A549 (cell line): ENCODE data around the gene AQP7. TPM values are rescaled to one million over a fixed set of nuclear protein-coding genes. Genes with fewer than 3 reads are reported as not detected.
"Not testable (repeated sequence)": the region's sequence is repeated elsewhere in the genome, so short reads cannot be mapped to it uniquely, and the experiment has no call there.

Source experiments
- ATAC-seq, 2 experiments: fragments of 200-7000 bp in 1 of 2; fragments of >200 bp in 1 of 2; cut with Nextera tagmentation in 1 of 2; cut with Tn5 transposase in 1 of 2; 3 replicates each; pipeline versions ENCODE4 v1.8.0 to v1.9.1; 2018 to 2020; ENCODE audit warnings: mild to moderate bottlenecking in 1 of 2, moderate library complexity in 1 of 2
- CTCF ChIA-PET: fragments of 300-600 bp; sonication (Branson Sonifier 250); formaldehyde crosslinking; extraction: SDS; loops from one replicate; lab custom pipeline; 2021; ENCODE audit warnings: antibody characterized with exemption, inconsistent platforms; lab: Yijun Ruan, JAX
- POLR2A ChIA-PET: fragments of 350-600 bp; formaldehyde crosslinking; extraction: SDS; loops from one replicate; lab custom pipeline; 2021; ENCODE audit warnings: antibody characterized with exemption, inconsistent platforms; lab: Yijun Ruan, JAX
- DNase-seq, 2 experiments: peaks; one replicate each; pipeline versions ENCODE4 v3.0.0 to v3.0.0-alpha.2; 2011 to 2016; ENCODE audit warnings: low read depth in 1 of 2, low spot score in 1 of 2
- FAIRE-seq: peaks from 2 replicates; lab custom pipeline; 2011; peaks lifted over from hg19 to GRCh38; lab: Jason Lieb, UNC
- H3K27ac ChIP-seq, 2 experiments: fragments of >200 bp; sonication (Bioruptor Twin); formaldehyde crosslinking; 3 replicates each; pipeline ENCODE4 v1.5.1; 2016 to 2017
- H3K4me1 ChIP-seq: fragments of >200 bp; sonication (Bioruptor Twin); formaldehyde crosslinking; 3 replicates; pipeline ENCODE4 v1.6.1; 2016
- H3K4me2 ChIP-seq: fragments of >200 bp; sonication (Bioruptor Twin); formaldehyde crosslinking; 3 replicates; pipeline ENCODE4 v1.6.1; 2016
- H3K4me3 ChIP-seq: fragments of >200 bp; sonication (Bioruptor Twin); formaldehyde crosslinking; 3 replicates; pipeline ENCODE4 v1.5.1; 2016
- H3K9me3 ChIP-seq: fragments of >200 bp; sonication (Bioruptor Twin); formaldehyde crosslinking; 3 replicates; pipeline ENCODE4 v1.6.1; 2016
- BCL3 ChIP-seq: fragments of >200 bp; sonication (Bioruptor Twin); formaldehyde crosslinking; IDR thresholded peaks from 3 replicates; pipeline ENCODE4 v1.6.1; 2016
- BHLHE40 ChIP-seq: IDR thresholded peaks from 2 replicates; pipeline ENCODE4 v1.6.1; 2012; ENCODE audit warnings: low read depth, low read length, inconsistent platforms
- CBX2 ChIP-seq: fragments of 200-600 bp; sonication (generic); IDR thresholded peaks from 2 replicates; pipeline ENCODE4 v1.6.1; 2016; ENCODE audit warnings: low read depth, mild to moderate bottlenecking, borderline replicate concordance
- CTCF ChIP-seq: fragments of >200 bp; sonication (Bioruptor Twin); formaldehyde crosslinking; IDR thresholded peaks from 3 replicates; pipeline ENCODE4 v1.5.1; 2016
- EHMT2 ChIP-seq: fragments of 200-600 bp; sonication (generic); IDR thresholded peaks from 2 replicates; pipeline ENCODE4 v1.6.1; 2016; ENCODE audit warnings: antibody characterized with exemption, low read depth, mild to moderate bottlenecking, moderate library complexity
- FOSL2 ChIP-seq, 2 experiments: fragments of 450-650 bp in 1 of 2; fragments of >200 bp in 1 of 2; sonication (Bioruptor Twin) in 1 of 2; formaldehyde crosslinking; IDR thresholded peaks; 2 replicates each; pipeline versions ENCODE4 v1.5.0 to v1.6.1; 2016 to 2020; ENCODE audit warnings: mild to moderate bottlenecking in 1 of 2, moderate library complexity in 1 of 2
- HOXA7 ChIP-seq: fragments of 250-450 bp; sonication (Bioruptor Pico); IDR thresholded peaks from 2 replicates; pipeline ENCODE4 v1.5.0; 2020; ENCODE audit warnings: mild to moderate bottlenecking, moderate library complexity
- NFE2L2 ChIP-seq: fragments of 150-350 bp; conservative IDR thresholded peaks from 2 replicates; pipeline ENCODE4 v1.6.1; 2014; ENCODE audit warnings: low read length
- NPAS2 ChIP-seq: fragments of 250-450 bp; sonication (Bioruptor Pico); IDR thresholded peaks from 2 replicates; pipeline ENCODE4 v1.8.0; 2022; ENCODE audit warnings: mild to moderate bottlenecking, moderate library complexity, borderline replicate concordance
- POLR2A ChIP-seq: IDR thresholded peaks from 2 replicates; pipeline ENCODE4 v1.6.1; 2012; ENCODE audit warnings: mild to moderate bottlenecking, low read length
- POLR2AphosphoS2 ChIP-seq: conservative IDR thresholded peaks from 2 replicates; pipeline ENCODE4 v1.6.1; 2012; ENCODE audit warnings: low read length, improper control_type of control experiment, inconsistent platforms
- REST ChIP-seq: fragments of 200-600 bp; sonication (generic); IDR thresholded peaks from 2 replicates; pipeline ENCODE4 v1.6.1; 2016; ENCODE audit warnings: antibody characterized with exemption, mild to moderate bottlenecking, moderate library complexity
- RFX5 ChIP-seq: fragments of 450-650 bp; IDR thresholded peaks from 2 replicates; pipeline ENCODE4 v1.7.1; 2014; ENCODE audit warnings: antibody characterized with exemption, mild to moderate bottlenecking, moderate library complexity
- SREBF2 ChIP-seq: fragments of 450-650 bp; IDR thresholded peaks from 2 replicates; pipeline ENCODE4 v1.6.1; 2014; ENCODE audit warnings: mild to moderate bottlenecking, moderate library complexity
- TP53 ChIP-seq: fragments of 250-450 bp; sonication (Bioruptor Pico); IDR thresholded peaks from 2 replicates; pipeline ENCODE4 v1.5.0; 2021; ENCODE audit warnings: mild to moderate bottlenecking, moderate library complexity
- ZFP36 ChIP-seq: fragments of 450-650 bp; IDR thresholded peaks from 2 replicates; pipeline ENCODE4 v1.6.1; 2014; ENCODE audit warnings: borderline replicate concordance; ENCODE audit not compliant: partially characterized antibody
- ZNF302 ChIP-seq: fragments of 250-450 bp; sonication (Bioruptor Pico); IDR thresholded peaks from 2 replicates; pipeline ENCODE4 v1.9.0; 2021; ENCODE audit warnings: inconsistent platforms, mild to moderate bottlenecking, moderate library complexity
- WGBS: methylation state at CpG from one replicate; pipeline ENCODE4 v1.1.6; 2017; ENCODE audit errors: missing lambda C conversion rate; 5-methylcytosine and 5-hydroxymethylcytosine counted together
- polyA minus RNA-seq: library from RNA; depleted of rRNA, polyadenylated mRNA; stranded (reverse); fragments of >200 nt; gene quantifications from 2 replicates; pipeline ENCODE4 v1.2.3, GENCODE V29; 2011; rRNA and poly(A)+ RNA removed
- polyA plus RNA-seq, 4 experiments: library from polyadenylated mRNA; depleted of rRNA in 3 of 4; stranded (reverse); fragments of >200 nt; fragmentation: RNase III in 1 of 4; extraction: RNeasy Plus Mini Kit Qiagen cat#74134 plus additional on column Dnase treatment in 1 of 4; gene quantifications; 2 replicates in 3 of 4; 3 replicates in 1 of 4; pipeline ENCODE4 v1.2.3, GENCODE V29; 2011 to 2017

The AQP7 gene
- polyA plus RNA-seq (2011; rRNA removed) (1.1 and 1.2 TPM in 2 replicates), polyA plus RNA-seq (2017; fragmentation: RNase III; extraction: RNeasy Plus Mini Kit Qiagen cat#74134 plus additional on column Dnase treatment) (0.39 to 0.69 TPM (median 0.61 TPM) in 3 replicates), polyA minus RNA-seq (2.4 and 4.0 TPM in 2 replicates)
- 0.32 and 0.39 TPM in 2 replicates for polyA plus RNA-seq (2012; cell fraction: cytosol; rRNA removed)
- 1.4 and 1.6 TPM in 2 replicates for polyA plus RNA-seq (2012; cell fraction: nucleus; rRNA removed)

- ATAC-seq, H3K4me3 ChIP-seq, POLR2A ChIA-PET, FAIRE-seq, DNase-seq, H3K9me3 ChIP-seq: not testable (repeated sequence)
- Histone ChIP-seq H3K27ac (peak within 1 kb of the TSS; percentile 78 to 83), H3K4me1 (peaks cover 20% of the 10 kb centered on the region), H3K4me2 (peak within 1 kb of the TSS; percentile 55)
- CTCF ChIA-PET: interaction anchor here (1.0 to 9.8 kb wide), 17 partner anchors 10 to 329 kb away, joined by 3 to 299 read pairs (median 6); partner anchors contain the start of genes AQP3 and NOL6
- 94% methylated on average over 3 of the region's 10 CpGs for WGBS
Observed at GRCh38 chr9:33402371-33402770, at the start of gene AQP7. TSS of gene AQP7 (minus strand) at chr9:33402568. CDS start at chr9:33401262, 1,306 bp downstream.

GRCh38 chr9:33450621-33451146 lies 48.3 kb upstream of the AQP7 start:
- TF ChIP-seq HOXA7 (CRISPR knock-in tag) (no peak), FOSL2 (IDR thresholded peaks at IDR 0.05) (no peak), FOSL2 (CRISPR knock-in tag; IDR thresholded peaks at IDR 0.05) (no peak), BHLHE40 (no peak), NPAS2 (no peak), POLR2A (no peak), NFE2L2 (no peak), BCL3 (no peak), ZFP36 (no peak), REST (no peak), POLR2AphosphoS2 (no peak), CTCF (no peak), ZNF302 (CRISPR knock-in tag) (no peak), RFX5 (no peak), TP53 (no peak), CBX2 (no peak), EHMT2 (no peak), SREBF2 (no peak)
- TF ChIP-seq, all 56 proteins: peak for 0
- Histone ChIP-seq H3K4me1 (peaks cover 39% of the 10 kb centered on the region), H3K27ac (no peak overlapping the region), H3K4me3 (no peak overlapping the region), H3K9me3 (no peaks in the 10 kb centered on the region), H3K4me2 (no peak overlapping the region)
- ATAC-seq: no peak
- WGBS: 94% methylated on average over 3 of the region's 4 CpGs
- POLR2A ChIA-PET: no interaction called here
- CTCF ChIA-PET: interaction anchor here (0.8 to 41.9 kb wide), 8 partner anchors 1 to 164 kb away, joined by 3 to 834 read pairs (median 57); partner anchors contain the start of genes AQP3, AQP7 and NOL6
- FAIRE-seq: no peak
- no peak for DNase-seq
